ENCODE results near the gene CFAP97D2. TPM values are rescaled to one million over a fixed set of nuclear protein-coding genes. Genes with fewer than 3 reads are reported as not detected.
A peak's percentile ranks its signal among the peaks of the same experiment; 100 is the strongest.
"Not testable (repeated sequence)": the region's sequence is repeated elsewhere in the genome, so short reads cannot be mapped to it uniquely, and the experiment has no call there.

The CFAP97D2 gene
- total RNA-seq, 1 donor from 2014 or later: not detected

GRCh38 chr13:114263578-114263977 is 84.5 kb downstream of the CFAP97D2 start:
- H3K4me1 Mint-ChIP-seq (ENCODE audit: low read depth): no peaks in the 10 kb centered on the region
- no peak overlapping the region for H3K4me3 Mint-ChIP-seq (ENCODE audit: low read depth)
- H3K36me3 Mint-ChIP-seq (ENCODE audit: insufficient read depth): peaks cover 38% of the 10 kb centered on the region
- no peaks in the 10 kb centered on the region for H3K9me3 Mint-ChIP-seq (ENCODE audit: low read depth)
- TF ChIP-seq, protein P1, sequence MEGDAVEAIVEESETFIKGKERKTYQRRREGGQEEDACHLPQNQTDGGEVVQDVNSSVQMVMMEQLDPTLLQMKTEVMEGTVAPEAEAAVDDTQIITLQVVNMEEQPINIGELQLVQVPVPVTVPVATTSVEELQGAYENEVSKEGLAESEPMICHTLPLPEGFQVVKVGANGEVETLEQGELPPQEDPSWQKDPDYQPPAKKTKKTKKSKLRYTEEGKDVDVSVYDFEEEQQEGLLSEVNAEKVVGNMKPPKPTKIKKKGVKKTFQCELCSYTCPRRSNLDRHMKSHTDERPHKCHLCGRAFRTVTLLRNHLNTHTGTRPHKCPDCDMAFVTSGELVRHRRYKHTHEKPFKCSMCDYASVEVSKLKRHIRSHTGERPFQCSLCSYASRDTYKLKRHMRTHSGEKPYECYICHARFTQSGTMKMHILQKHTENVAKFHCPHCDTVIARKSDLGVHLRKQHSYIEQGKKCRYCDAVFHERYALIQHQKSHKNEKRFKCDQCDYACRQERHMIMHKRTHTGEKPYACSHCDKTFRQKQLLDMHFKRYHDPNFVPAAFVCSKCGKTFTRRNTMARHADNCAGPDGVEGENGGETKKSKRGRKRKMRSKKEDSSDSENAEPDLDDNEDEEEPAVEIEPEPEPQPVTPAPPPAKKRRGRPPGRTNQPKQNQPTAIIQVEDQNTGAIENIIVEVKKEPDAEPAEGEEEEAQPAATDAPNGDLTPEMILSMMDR (IDR thresholded peaks at IDR 0.05; ENCODE audit: unreplicated experiment): no peak
- H3K27me3 Mint-ChIP-seq: no peaks in the 10 kb centered on the region
- H3K27ac Mint-ChIP-seq: no peak overlapping the region
- no peak for DNase-seq (ENCODE audit: low spot score, unreplicated experiment)

DNA sequence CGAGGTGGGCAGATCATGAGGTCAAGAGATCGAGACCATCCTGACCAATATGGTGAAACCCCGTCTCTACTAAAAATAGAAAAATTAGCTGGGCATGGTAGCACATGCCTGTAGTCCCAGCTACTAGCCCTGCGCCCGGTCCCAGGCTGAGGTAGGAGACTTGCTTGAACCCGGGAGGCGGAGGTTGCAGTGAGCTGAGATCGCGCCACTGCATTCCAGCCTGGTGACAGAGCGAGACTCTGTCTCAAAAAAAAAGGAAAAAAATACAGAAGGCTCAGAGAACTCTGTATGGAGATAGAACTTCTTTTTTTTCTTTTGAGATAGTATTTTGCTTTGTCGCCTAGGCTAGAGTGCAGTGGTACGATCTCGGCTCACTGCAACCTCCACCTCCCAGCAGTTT is 85.3 kb downstream of the CFAP97D2 start:
- not testable (repeated sequence) for H3K27me3 Mint-ChIP-seq; H3K4me3 Mint-ChIP-seq (ENCODE audit: low read depth); H3K4me1 Mint-ChIP-seq (ENCODE audit: low read depth); H3K27ac Mint-ChIP-seq; DNase-seq (ENCODE audit: low spot score, unreplicated experiment); H3K9me3 Mint-ChIP-seq (ENCODE audit: low read depth)
- peaks cover 41% of the 10 kb centered on the region for H3K36me3 Mint-ChIP-seq (ENCODE audit: insufficient read depth)

GRCh38 chr13:114264886-114265611 is 86.0 kb downstream of the CFAP97D2 start:
- Mint-ChIP-seq H3K9me3 (ENCODE audit: low read depth) (no peaks in the 10 kb centered on the region), H3K36me3 (ENCODE audit: insufficient read depth) (peaks cover 38% of the 10 kb centered on the region), H3K27ac (peak overlapping the region; percentile 24), H3K4me1 (ENCODE audit: low read depth) (no peaks in the 10 kb centered on the region), H3K27me3 (no peaks in the 10 kb centered on the region), H3K4me3 (ENCODE audit: low read depth) (no peak overlapping the region)
- DNase-seq (ENCODE audit: low spot score, unreplicated experiment): no peak
- TF ChIP-seq, protein P1 (IDR thresholded peaks at IDR 0.05; ENCODE audit: unreplicated experiment): no peak

DNA sequence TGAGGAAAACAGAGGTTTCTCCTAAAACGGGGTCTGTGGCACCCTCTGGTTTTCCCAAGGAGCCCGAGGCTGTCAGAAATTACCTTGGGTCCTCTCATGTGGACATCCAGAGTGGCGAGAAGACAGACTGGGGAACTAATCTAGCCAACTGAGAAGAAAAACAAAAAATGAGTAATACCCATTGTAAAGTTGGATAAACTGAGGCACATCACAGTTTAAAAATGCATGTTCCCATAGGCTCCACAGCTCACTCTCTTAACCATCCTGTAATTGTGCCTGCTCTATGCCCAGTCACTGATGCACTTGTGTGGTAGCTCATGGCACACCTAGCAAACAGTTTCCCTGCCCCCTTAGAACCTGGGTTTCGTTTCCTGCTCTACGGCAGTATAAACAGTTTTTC is 87.2 kb downstream of the CFAP97D2 start:
- Mint-ChIP-seq H3K4me3 (ENCODE audit: low read depth) (no peak overlapping the region), H3K27me3 (no peaks in the 10 kb centered on the region), H3K36me3 (ENCODE audit: insufficient read depth) (peaks cover 37% of the 10 kb centered on the region), H3K27ac (no peak overlapping the region), H3K4me1 (ENCODE audit: low read depth) (no peaks in the 10 kb centered on the region), H3K9me3 (ENCODE audit: low read depth) (no peaks in the 10 kb centered on the region)
- DNase-seq (ENCODE audit: low spot score, unreplicated experiment): no peak
- TF ChIP-seq, protein P1 (IDR thresholded peaks at IDR 0.05; ENCODE audit: unreplicated experiment): no peak

GRCh38 chr13:114268344-114269280 is 89.6 kb downstream of the CFAP97D2 start:
- H3K4me1 Mint-ChIP-seq (ENCODE audit: low read depth): no peaks in the 10 kb centered on the region
- no peaks in the 10 kb centered on the region for H3K9me3 Mint-ChIP-seq (ENCODE audit: low read depth)
- no peak for DNase-seq (ENCODE audit: low spot score, unreplicated experiment)
- H3K27me3 Mint-ChIP-seq: no peaks in the 10 kb centered on the region
- H3K4me3 Mint-ChIP-seq (ENCODE audit: low read depth): no peak overlapping the region
- TF ChIP-seq, protein P1 (IDR thresholded peaks at IDR 0.05; ENCODE audit: unreplicated experiment): no peak
- H3K27ac Mint-ChIP-seq: no peak overlapping the region
- H3K36me3 Mint-ChIP-seq (ENCODE audit: insufficient read depth): peaks cover 43% of the 10 kb centered on the region
